ENCODE measurements around the gene RAE1. TPM values are rescaled to one million over a fixed set of nuclear protein-coding genes. Genes with fewer than 3 reads are reported as not detected.
"Not testable (repeated sequence)": the region's sequence is repeated elsewhere in the genome, so short reads cannot be mapped to it uniquely, and the experiment has no call there.

The RAE1 gene
- total RNA-seq, 1 experiment from 2014 or later, result 59.6 TPM

DNA sequence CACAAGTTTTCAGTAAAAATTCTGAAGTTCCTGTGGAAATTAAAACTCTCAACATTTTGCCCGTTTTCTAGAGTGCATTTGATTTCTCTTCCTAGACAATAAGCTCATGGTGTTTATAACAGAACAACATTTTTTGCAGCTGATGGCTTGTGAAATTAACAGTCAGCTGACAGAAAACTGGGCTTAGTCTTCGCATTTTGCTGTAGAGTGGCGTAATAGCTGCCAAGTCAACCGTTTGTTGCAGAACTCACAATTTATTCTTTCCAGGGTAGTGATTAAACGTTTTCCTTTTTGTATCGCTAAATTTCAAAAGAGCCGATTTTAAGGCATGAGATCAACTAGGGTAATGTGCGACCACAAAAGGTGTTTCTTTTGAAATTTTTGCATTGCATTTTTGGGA lies 20.1 kb upstream of the RAE1 start:
- 0 out of 2 replicates have a peak overlapping the region, but pooled peaks have one; percentile 21 for H2AFZ ChIP-seq (ENCODE audit: low read length)
- no peak overlapping the region for H3K9ac ChIP-seq (ENCODE audit: low read length)
- no peaks in the 10 kb centered on the region for H3K9me2 ChIP-seq (replicated peaks; ENCODE audit: insufficient read depth, low read length)
- no peaks in the 10 kb centered on the region for H3K27me3 ChIP-seq (ENCODE audit: low read length)
- peaks cover 64% of the 10 kb centered on the region for H3K4me1 ChIP-seq (ENCODE audit: low read length)
- H3K36me3 ChIP-seq (ENCODE audit: insufficient read depth, low read length), result no peaks in the 10 kb centered on the region
- peak; percentile 44 for DNase-seq
- H3K79me2 ChIP-seq (ENCODE audit: low read length), result no peaks in the 10 kb centered on the region
- H3K9me3 ChIP-seq (ENCODE audit: low read length), result no peaks in the 10 kb centered on the region
- H3K4me2 ChIP-seq (ENCODE audit: low read depth, low read length, poor library complexity, severe bottlenecking), result peak overlapping the region; percentile 12
- H4K20me1 ChIP-seq (ENCODE audit: insufficient read depth, low read depth, low read length), result no peaks in the 10 kb centered on the region
- no peak overlapping the region for H3K27ac ChIP-seq (ENCODE audit: low read length)
- no peak overlapping the region for H3K4me3 ChIP-seq (ENCODE audit: low read length)

DNA sequence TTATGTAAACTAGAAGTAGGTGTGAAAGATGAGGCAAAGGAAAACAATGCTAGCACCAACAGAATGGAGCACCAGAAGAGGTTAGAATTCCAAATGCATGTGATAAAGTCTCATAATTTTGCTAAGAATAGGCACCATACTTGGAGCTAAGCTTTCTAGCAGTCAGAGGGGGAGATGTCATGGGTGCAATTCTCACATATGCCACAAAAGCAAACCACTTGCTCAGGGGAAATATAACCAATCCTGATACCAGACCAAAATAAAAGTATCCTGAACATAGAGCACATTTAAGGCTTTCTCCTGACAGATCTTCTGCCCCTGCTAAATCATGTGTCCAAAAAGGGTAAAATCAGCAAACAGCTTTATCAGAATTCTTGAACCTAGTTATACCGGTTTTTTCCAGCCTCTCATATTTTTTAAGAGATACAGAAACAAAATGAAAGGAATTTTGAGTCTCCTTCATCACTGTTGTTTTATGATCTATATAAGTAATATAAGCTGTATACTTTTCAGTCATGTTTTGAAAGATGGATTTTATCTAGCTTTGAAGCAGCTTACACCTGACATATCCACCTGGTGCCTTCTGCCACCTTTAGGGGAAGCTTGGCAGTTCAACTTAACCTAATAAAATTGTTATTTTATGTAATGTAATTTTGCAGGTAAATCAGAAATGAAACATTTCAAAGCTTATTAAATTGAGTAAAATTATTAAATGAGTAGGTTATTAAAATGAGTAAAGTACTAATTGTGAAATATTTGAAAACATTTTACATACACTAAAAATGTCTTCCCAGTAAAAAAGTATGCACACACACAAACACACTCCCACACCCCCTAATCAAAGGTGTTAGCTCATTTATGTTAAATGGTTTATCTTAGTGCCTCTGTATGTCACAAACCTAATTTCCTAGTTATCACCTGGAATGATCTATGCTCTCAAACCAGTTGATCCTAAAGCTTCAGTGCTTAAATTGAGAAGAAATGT lies 18.7 kb upstream of the RAE1 start:
- Histone ChIP-seq H3K4me3 (ENCODE audit: low read length) (no peak overlapping the region), H3K36me3 (ENCODE audit: insufficient read depth, low read length) (no peaks in the 10 kb centered on the region), H3K9ac (ENCODE audit: low read length) (no peak overlapping the region), H3K79me2 (ENCODE audit: low read length) (no peaks in the 10 kb centered on the region), H3K27ac (ENCODE audit: low read length) (no peak overlapping the region), H3K27me3 (ENCODE audit: low read length) (no peaks in the 10 kb centered on the region), H3K9me2 (replicated peaks; ENCODE audit: insufficient read depth, low read length) (no peaks in the 10 kb centered on the region), H3K4me2 (ENCODE audit: low read depth, low read length, poor library complexity, severe bottlenecking) (no peak overlapping the region), H4K20me1 (ENCODE audit: insufficient read depth, low read depth, low read length) (no peaks in the 10 kb centered on the region), H3K9me3 (ENCODE audit: low read length) (no peaks in the 10 kb centered on the region), H2AFZ (ENCODE audit: low read length) (no peak overlapping the region), H3K4me1 (ENCODE audit: low read length) (peaks cover 50% of the 10 kb centered on the region)
- DNase-seq, result peak; percentile 67

DNA sequence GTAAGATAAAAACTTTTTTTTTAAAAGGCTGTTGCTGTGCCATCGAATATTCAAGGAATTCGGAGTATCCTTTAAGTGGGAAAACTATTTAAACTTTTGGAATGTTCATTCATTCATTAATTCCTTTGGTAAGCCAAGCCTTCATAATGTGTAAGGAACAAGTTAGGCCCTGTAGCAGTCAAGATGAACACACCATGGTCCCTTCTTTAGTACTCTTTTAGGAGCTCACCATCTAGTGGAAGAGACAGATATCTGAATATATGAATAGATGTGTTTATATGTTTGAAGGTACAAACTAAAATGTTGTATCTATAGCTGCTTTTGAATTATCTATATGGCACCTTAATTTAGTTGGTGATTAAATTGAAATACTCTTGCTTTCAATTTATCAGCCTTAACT lies 15.7 kb upstream of the RAE1 start:
- Histone ChIP-seq H3K4me2 (ENCODE audit: low read depth, low read length, poor library complexity, severe bottlenecking) (no peak overlapping the region), H3K36me3 (ENCODE audit: insufficient read depth, low read length) (no peaks in the 10 kb centered on the region)

DNA sequence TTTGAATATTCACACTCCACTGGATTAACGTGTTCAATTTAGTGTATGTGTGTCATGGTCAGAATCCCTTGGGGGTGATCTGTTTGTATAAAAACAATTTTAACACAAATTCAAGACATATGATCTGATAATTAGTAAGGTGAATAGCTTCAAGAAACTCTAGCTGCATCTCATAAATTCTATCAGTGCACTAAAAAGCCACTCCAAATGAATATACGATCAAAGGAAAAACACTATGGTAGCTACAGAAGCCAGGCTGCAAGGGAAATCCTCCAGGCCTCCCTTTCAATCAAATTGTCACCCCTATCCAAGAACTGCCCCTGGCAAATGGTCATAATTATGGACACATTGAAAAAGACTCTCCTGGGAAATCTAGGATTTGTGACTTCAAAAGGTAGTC lies 9.4 kb upstream of the RAE1 start:
- H3K79me2 ChIP-seq (ENCODE audit: low read length), result no peaks in the 10 kb centered on the region
- DNase-seq, result no peak
- H3K9me2 ChIP-seq (replicated peaks; ENCODE audit: insufficient read depth, low read length), result no peaks in the 10 kb centered on the region
- H3K9ac ChIP-seq (ENCODE audit: low read length), result no peak overlapping the region
- no peak overlapping the region for H3K4me3 ChIP-seq (ENCODE audit: low read length)
- H3K4me1 ChIP-seq (ENCODE audit: low read length), result no peaks in the 10 kb centered on the region; the same call in 1 of the 2 replicates
- no peaks in the 10 kb centered on the region for H3K27me3 ChIP-seq (ENCODE audit: low read length)
- no peaks in the 10 kb centered on the region for H4K20me1 ChIP-seq (ENCODE audit: insufficient read depth, low read depth, low read length)
- H3K4me2 ChIP-seq (ENCODE audit: low read depth, low read length, poor library complexity, severe bottlenecking), result no peak overlapping the region
- H2AFZ ChIP-seq (ENCODE audit: low read length), result no peak overlapping the region
- H3K36me3 ChIP-seq (ENCODE audit: insufficient read depth, low read length), result no peaks in the 10 kb centered on the region
- no peaks in the 10 kb centered on the region for H3K9me3 ChIP-seq (ENCODE audit: low read length)
- H3K27ac ChIP-seq (ENCODE audit: low read length), result no peak overlapping the region

More for the DNA sequence above, 15.7 kb upstream of the RAE1 start:
- Histone ChIP-seq H3K9me2 (replicated peaks; ENCODE audit: insufficient read depth, low read length) (no peaks in the 10 kb centered on the region), H3K27me3 (ENCODE audit: low read length) (no peaks in the 10 kb centered on the region), H3K4me1 (ENCODE audit: low read length) (peaks cover 20% of the 10 kb centered on the region), H3K9me3 (ENCODE audit: low read length) (no peaks in the 10 kb centered on the region), H3K27ac (ENCODE audit: low read length) (no peak overlapping the region), H3K79me2 (ENCODE audit: low read length) (no peaks in the 10 kb centered on the region), H4K20me1 (ENCODE audit: insufficient read depth, low read depth, low read length) (no peaks in the 10 kb centered on the region), H2AFZ (ENCODE audit: low read length) (no peak overlapping the region), H3K9ac (ENCODE audit: low read length) (no peak overlapping the region), H3K4me3 (ENCODE audit: low read length) (no peak overlapping the region)
- DNase-seq, result peak; percentile 71

DNA sequence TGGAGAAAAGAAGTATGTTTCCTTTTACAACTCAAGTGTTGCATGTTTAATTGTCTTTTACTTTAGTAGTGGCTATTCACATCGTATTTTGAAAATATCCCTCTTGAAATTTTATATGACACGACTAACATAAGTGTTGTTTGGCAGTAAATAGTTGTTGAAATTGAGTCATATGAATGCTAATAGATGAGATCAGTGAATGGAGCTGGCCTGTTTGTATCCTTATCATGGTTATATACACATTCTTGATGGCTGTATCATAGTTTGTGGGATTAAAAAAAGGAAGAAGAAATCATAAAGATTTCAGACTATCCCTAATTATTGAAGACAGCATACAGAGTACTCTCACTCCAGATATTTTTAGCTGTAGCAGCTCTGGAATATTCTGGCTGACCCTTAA lies 8.2 kb upstream of the RAE1 start:
- no peaks in the 10 kb centered on the region for H3K9me3 ChIP-seq (ENCODE audit: low read length)
- H3K79me2 ChIP-seq (ENCODE audit: low read length), result no peaks in the 10 kb centered on the region
- no peaks in the 10 kb centered on the region for H3K27me3 ChIP-seq (ENCODE audit: low read length)
- H3K4me3 ChIP-seq (ENCODE audit: low read length), result no peak overlapping the region
- H4K20me1 ChIP-seq (ENCODE audit: insufficient read depth, low read depth, low read length), result no peaks in the 10 kb centered on the region
- no peak overlapping the region for H2AFZ ChIP-seq (ENCODE audit: low read length)
- H3K4me2 ChIP-seq (ENCODE audit: low read depth, low read length, poor library complexity, severe bottlenecking), result no peak overlapping the region
- H3K4me1 ChIP-seq (ENCODE audit: low read length), result no peaks in the 10 kb centered on the region
- H3K36me3 ChIP-seq (ENCODE audit: insufficient read depth, low read length), result no peaks in the 10 kb centered on the region
- no peak overlapping the region for H3K9ac ChIP-seq (ENCODE audit: low read length)
- H3K27ac ChIP-seq (ENCODE audit: low read length), result no peak overlapping the region
- DNase-seq, result no peak
- H3K9me2 ChIP-seq (replicated peaks; ENCODE audit: insufficient read depth, low read length), result no peaks in the 10 kb centered on the region

DNA sequence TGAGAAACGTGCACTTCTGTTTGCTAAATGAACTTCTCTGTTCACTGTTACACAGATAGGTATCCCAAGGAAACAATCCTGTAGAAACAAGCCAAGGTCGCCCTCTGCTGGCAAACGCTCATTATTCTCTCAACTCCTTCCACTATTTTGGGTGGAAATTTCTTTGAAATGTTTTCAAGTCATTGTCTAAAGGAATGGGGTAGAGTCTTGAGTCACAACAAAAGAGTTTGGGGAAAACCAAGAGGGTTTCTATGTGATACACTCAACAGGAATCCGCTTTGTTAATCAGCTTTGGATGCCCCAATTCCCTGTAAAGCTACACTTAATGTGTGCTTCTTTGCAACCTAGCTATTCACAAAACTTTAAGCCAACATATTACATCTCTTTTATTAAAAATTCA lies 4.6 kb upstream of the RAE1 start:
- Histone ChIP-seq H3K9me3 (ENCODE audit: low read length) (no peaks in the 10 kb centered on the region), H3K4me1 (ENCODE audit: low read length) (peaks cover 3% of the 10 kb centered on the region; the same call in 1 of the 2 replicates)

DNA sequence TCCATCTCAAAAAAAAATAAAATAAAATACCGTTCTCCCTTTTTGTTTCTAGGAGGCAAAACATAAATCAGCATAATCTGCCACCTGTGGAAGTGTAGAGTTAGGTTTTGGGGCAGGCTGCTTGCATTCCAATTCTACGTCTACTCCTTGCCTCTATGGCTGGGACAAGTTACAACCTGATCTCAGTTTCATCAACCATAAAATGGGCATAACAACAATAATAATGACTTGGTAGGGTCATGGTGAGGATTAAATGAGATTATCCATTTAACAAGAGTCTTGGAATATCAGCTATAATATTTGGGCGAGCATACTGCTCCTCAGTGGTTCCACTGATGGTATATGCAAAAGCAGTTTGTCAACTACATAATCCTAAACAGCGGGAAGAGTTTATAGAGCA lies 3.7 kb upstream of the RAE1 start:
- H3K9ac ChIP-seq (ENCODE audit: low read length), result no peak overlapping the region
- no peak overlapping the region for H3K4me2 ChIP-seq (ENCODE audit: low read depth, low read length, poor library complexity, severe bottlenecking)
- no peak overlapping the region for H3K27ac ChIP-seq (ENCODE audit: low read length)
- no peaks in the 10 kb centered on the region for H3K27me3 ChIP-seq (ENCODE audit: low read length)
- DNase-seq, result no peak
- peaks cover under 1% of the 10 kb centered on the region; the same call in 1 of the 2 replicates for H3K36me3 ChIP-seq (ENCODE audit: insufficient read depth, low read length)
- peaks cover 9% of the 10 kb centered on the region; the same call in 1 of the 2 replicates for H4K20me1 ChIP-seq (ENCODE audit: insufficient read depth, low read depth, low read length)
- peaks cover 14% of the 10 kb centered on the region for H3K79me2 ChIP-seq (ENCODE audit: low read length)
- no peak overlapping the region for H2AFZ ChIP-seq (ENCODE audit: low read length)
- no peaks in the 10 kb centered on the region for H3K9me3 ChIP-seq (ENCODE audit: low read length)
- peaks cover 10% of the 10 kb centered on the region for H3K4me1 ChIP-seq (ENCODE audit: low read length)
- H3K4me3 ChIP-seq (ENCODE audit: low read length), result no peak overlapping the region
- no peaks in the 10 kb centered on the region for H3K9me2 ChIP-seq (replicated peaks; ENCODE audit: insufficient read depth, low read length)

More for the DNA sequence above, 4.6 kb upstream of the RAE1 start:
- no peak overlapping the region for H3K27ac ChIP-seq (ENCODE audit: low read length)
- 0 out of 2 replicates have a peak, but pooled peaks cover under 1% of the 10 kb centered on the region for H4K20me1 ChIP-seq (ENCODE audit: insufficient read depth, low read depth, low read length)
- no peak overlapping the region for H3K4me3 ChIP-seq (ENCODE audit: low read length)
- no peaks in the 10 kb centered on the region for H3K27me3 ChIP-seq (ENCODE audit: low read length)
- peak; percentile 91 for DNase-seq
- H3K79me2 ChIP-seq (ENCODE audit: low read length), result peaks cover 5% of the 10 kb centered on the region
- H3K36me3 ChIP-seq (ENCODE audit: insufficient read depth, low read length), result no peaks in the 10 kb centered on the region
- no peak overlapping the region for H3K4me2 ChIP-seq (ENCODE audit: low read depth, low read length, poor library complexity, severe bottlenecking)
- no peaks in the 10 kb centered on the region for H3K9me2 ChIP-seq (replicated peaks; ENCODE audit: insufficient read depth, low read length)
- no peak overlapping the region for H2AFZ ChIP-seq (ENCODE audit: low read length)
- H3K9ac ChIP-seq (ENCODE audit: low read length), result no peak overlapping the region

DNA sequence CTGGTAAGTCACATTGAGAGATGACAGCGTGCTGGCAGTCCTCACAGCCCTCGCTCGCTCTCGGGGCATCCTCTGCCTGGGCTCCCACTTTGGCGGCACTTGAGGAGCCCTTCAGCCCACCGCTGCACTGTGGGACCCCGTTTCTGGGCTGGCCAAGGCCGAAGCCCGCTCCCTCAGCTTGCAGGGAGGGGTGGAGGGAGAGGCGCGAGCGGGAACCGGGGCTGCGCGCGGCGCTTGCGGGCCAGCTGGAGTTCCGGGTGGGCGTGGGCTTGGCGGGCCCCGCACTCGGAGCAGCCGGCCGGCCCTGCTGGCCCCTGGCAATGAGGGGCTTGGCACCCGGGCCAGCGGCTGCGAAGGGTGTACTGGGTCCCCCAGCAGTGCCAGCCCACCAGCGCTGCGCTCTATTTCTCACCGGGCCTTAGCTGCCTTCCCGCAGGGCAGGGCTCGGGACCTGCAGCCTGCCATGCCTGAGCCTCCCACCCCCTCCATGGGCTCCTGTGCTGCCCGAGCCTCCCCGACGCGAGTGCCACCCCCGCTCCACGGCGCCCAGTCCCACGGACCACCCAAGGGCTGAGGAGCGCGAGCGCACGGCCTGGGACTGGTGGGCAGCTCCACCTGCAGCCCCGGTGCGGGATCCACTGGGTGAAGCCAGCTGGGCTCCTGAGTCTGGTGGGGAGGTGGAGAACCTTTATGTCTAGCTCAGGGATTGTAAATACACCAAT lies 2.7 kb upstream of the RAE1 start:
- not testable (repeated sequence) for H3K9ac ChIP-seq (ENCODE audit: low read length); DNase-seq; H3K9me2 ChIP-seq (replicated peaks; ENCODE audit: insufficient read depth, low read length); H3K4me2 ChIP-seq (ENCODE audit: low read depth, low read length, poor library complexity, severe bottlenecking); H2AFZ ChIP-seq (ENCODE audit: low read length); H3K9me3 ChIP-seq (ENCODE audit: low read length); H3K27me3 ChIP-seq (ENCODE audit: low read length); H3K27ac ChIP-seq (ENCODE audit: low read length); H3K4me3 ChIP-seq (ENCODE audit: low read length)
- Histone ChIP-seq H3K4me1 (ENCODE audit: low read length) (peaks cover 19% of the 10 kb centered on the region), H3K79me2 (ENCODE audit: low read length) (peaks cover 24% of the 10 kb centered on the region), H4K20me1 (ENCODE audit: insufficient read depth, low read depth, low read length) (peaks cover 19% of the 10 kb centered on the region), H3K36me3 (ENCODE audit: insufficient read depth, low read length) (peaks cover 10% of the 10 kb centered on the region; the same call in 1 of the 2 replicates)
